AG08396 (cell line): ENCODE results near the gene MTMR3.
A peak's percentile ranks its signal among the peaks of the same experiment; 100 is the strongest.

Source experiments
- DNase-seq: peaks from one replicate; pipeline ENCODE4 v3.0.0; 2012; ENCODE audit warnings: low spot score, mixed read lengths

MTMR3 gene

GRCh38 chr22:29870574-29870973 is 12.4 kb upstream of the MTMR3 start:
- peak; percentile 17 for DNase-seq

- no peak for DNase-seq
Observed at GRCh38 chr22:29871684-29872083, 11.3 kb upstream of the MTMR3 start.

- no peak for DNase-seq
Observed at GRCh38 chr22:29872144-29872893, 10.7 kb upstream of the MTMR3 start.

- DNase-seq, result no peak
Observed at GRCh38 chr22:29872989-29873388, 10.0 kb upstream of the MTMR3 start.

GRCh38 chr22:29873943-29874342 is 9.0 kb upstream of the MTMR3 start:
- no peak for DNase-seq

- DNase-seq, result no peak
Observed at GRCh38 chr22:29877620-29878019, 5.4 kb upstream of the MTMR3 start.

- DNase-seq, result no peak
Observed at GRCh38 chr22:29879753-29880152, 3.2 kb upstream of the MTMR3 start.

- no peak for DNase-seq
Observed at GRCh38 chr22:29882716-29883044, 294 bp upstream of the MTMR3 start.

GRCh38 chr22:29883775-29884097 is 762 bp downstream of the MTMR3 start:
- no peak for DNase-seq

GRCh38 chr22:29885610-29886009 is 2.6 kb downstream of the MTMR3 start:
- no peak for DNase-seq

- DNase-seq, result no peak
Observed at GRCh38 chr22:29886596-29886995, 3.6 kb downstream of the MTMR3 start.

- DNase-seq, result no peak
Observed at GRCh38 chr22:29887358-29887757, 4.4 kb downstream of the MTMR3 start.

GRCh38 chr22:29890760-29891159 is 7.8 kb downstream of the MTMR3 start:
- DNase-seq, result no peak

- DNase-seq, result no peak
Observed at GRCh38 chr22:29892315-29893156, 9.6 kb downstream of the MTMR3 start.

- DNase-seq, result no peak
Observed at GRCh38 chr22:29901354-29901753, 18.4 kb downstream of the MTMR3 start.

GRCh38 chr22:29903371-29903770 is 20.4 kb downstream of the MTMR3 start:
- DNase-seq, result no peak

- no peak for DNase-seq
Observed at GRCh38 chr22:29904020-29904419, 21.0 kb downstream of the MTMR3 start.

- DNase-seq, result peak; percentile 70
Observed at GRCh38 chr22:29907753-29908515, 25.0 kb downstream of the MTMR3 start.

GRCh38 chr22:29912141-29912540 is 29.2 kb downstream of the MTMR3 start:
- no peak for DNase-seq

GRCh38 chr22:29912605-29913398 is 29.8 kb downstream of the MTMR3 start:
- peak; percentile 42 for DNase-seq

GRCh38 chr22:29914165-29914564 is 31.2 kb downstream of the MTMR3 start:
- DNase-seq, result peak; percentile 25

- DNase-seq, result no peak
Observed at GRCh38 chr22:29914991-29915533, 32.1 kb downstream of the MTMR3 start.
